Endothelial cell (in vitro differentiated cells): ENCODE results near the gene PDE1C. TPM values are rescaled to one million over a fixed set of nuclear protein-coding genes. Genes with fewer than 3 reads are reported as not detected.

Experiments used
- DNase-seq: peaks from one replicate; pipeline ENCODE4 v3.0.0; 2021; ENCODE audit warnings: low spot score
- H3K27ac Mint-ChIP-seq: one replicate; pipeline ENCODE4 v1.8.0; 2021; ENCODE audit warnings: mixed read lengths, inconsistent platforms; ENCODE audit not compliant: unreplicated experiment
- H3K27me3 Mint-ChIP-seq: one replicate; pipeline ENCODE4 v1.8.0; 2021; ENCODE audit warnings: mild to moderate bottlenecking, moderate library complexity, mixed read lengths, inconsistent platforms; ENCODE audit not compliant: unreplicated experiment
- H3K36me3 Mint-ChIP-seq: one replicate; pipeline ENCODE4 v1.8.0; 2021; ENCODE audit warnings: mild to moderate bottlenecking, low read depth, mixed read lengths, inconsistent platforms; ENCODE audit not compliant: unreplicated experiment
- H3K4me1 Mint-ChIP-seq: one replicate; pipeline ENCODE4 v1.8.0; 2021; ENCODE audit warnings: mild to moderate bottlenecking, mixed read lengths, inconsistent platforms; ENCODE audit not compliant: unreplicated experiment
- H3K4me3 Mint-ChIP-seq: one replicate; pipeline ENCODE4 v1.8.0; 2021; ENCODE audit warnings: mild to moderate bottlenecking, mixed read lengths, inconsistent platforms; ENCODE audit not compliant: unreplicated experiment
- H3K9me3 Mint-ChIP-seq: one replicate; pipeline ENCODE4 v1.8.0; 2021; ENCODE audit warnings: mixed read lengths, inconsistent platforms; ENCODE audit not compliant: unreplicated experiment
- total RNA-seq: library from RNA; stranded (reverse); fragmentation: NEBNext Ultra II Directional; extraction: Animal tissue kit (Norgen Biotek cat#: 25700); gene quantifications from one replicate; pipeline ENCODE4 v1.2.1, GENCODE V29; 2021; ENCODE audit not compliant: unreplicated experiment
- TF ChIP-seq, protein P1 (sequence below): fragments of 200-600 bp; sonication (generic); IDR thresholded peaks from one replicate; pipeline ENCODE4 v1.5.0; 2021; ENCODE audit warnings: antibody characterized with exemption; ENCODE audit not compliant: unreplicated experiment

PDE1C gene
- total RNA-seq, 1 donor from 2014 or later, result 2.9 TPM

DNA sequence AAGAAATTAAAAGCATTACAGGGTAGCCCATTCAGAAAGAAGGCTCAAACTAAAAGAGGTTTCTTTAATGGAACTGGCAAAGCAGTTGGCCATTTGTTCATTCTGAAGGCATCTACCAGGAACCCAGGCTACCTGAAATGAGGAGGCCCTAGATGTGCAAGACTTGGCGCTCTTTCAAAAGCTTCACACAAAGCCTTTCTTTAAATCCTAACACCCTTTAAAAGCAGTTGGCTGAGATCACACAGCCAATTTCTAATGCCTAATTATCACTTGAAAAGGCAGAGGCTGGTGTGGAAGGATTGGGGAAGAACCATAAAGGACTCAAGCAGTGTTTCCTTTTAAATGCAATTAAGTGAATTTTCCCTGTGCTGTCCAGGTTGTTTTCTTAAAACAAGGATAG lies 360.0 kb downstream of the PDE1C start:
- Mint-ChIP-seq H3K4me1 (no peaks in the 10 kb centered on the region), H3K27ac (no peak overlapping the region), H3K36me3 (peaks cover 4% of the 10 kb centered on the region), H3K4me3 (no peak overlapping the region), H3K9me3 (no peaks in the 10 kb centered on the region), H3K27me3 (no peaks in the 10 kb centered on the region)
- no peak for DNase-seq
- TF ChIP-seq, protein P1, sequence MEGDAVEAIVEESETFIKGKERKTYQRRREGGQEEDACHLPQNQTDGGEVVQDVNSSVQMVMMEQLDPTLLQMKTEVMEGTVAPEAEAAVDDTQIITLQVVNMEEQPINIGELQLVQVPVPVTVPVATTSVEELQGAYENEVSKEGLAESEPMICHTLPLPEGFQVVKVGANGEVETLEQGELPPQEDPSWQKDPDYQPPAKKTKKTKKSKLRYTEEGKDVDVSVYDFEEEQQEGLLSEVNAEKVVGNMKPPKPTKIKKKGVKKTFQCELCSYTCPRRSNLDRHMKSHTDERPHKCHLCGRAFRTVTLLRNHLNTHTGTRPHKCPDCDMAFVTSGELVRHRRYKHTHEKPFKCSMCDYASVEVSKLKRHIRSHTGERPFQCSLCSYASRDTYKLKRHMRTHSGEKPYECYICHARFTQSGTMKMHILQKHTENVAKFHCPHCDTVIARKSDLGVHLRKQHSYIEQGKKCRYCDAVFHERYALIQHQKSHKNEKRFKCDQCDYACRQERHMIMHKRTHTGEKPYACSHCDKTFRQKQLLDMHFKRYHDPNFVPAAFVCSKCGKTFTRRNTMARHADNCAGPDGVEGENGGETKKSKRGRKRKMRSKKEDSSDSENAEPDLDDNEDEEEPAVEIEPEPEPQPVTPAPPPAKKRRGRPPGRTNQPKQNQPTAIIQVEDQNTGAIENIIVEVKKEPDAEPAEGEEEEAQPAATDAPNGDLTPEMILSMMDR, result no peak

DNA sequence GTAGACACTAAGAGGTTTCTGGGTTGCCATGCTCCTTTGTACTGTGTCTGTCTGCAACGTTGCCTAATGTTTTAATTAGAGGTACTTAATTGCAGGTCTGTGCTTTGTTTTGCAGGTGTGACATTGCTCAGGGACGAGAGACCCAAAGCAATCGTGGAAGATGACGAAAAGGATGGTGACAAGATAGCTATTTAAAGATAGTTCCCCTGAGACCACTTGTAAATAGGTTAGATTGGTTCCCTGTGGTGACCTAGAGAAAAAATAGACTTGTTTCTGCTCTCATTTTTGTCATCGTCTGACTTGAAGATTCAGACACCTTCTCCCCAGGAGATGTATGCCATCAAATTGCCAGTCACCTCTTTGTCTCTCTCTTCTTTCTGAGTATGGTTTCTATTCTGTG lies 363.1 kb downstream of the PDE1C start:
- no peak for DNase-seq
- TF ChIP-seq, protein P1, result no peak
- Mint-ChIP-seq H3K27me3 (no peaks in the 10 kb centered on the region), H3K4me3 (no peak overlapping the region), H3K36me3 (no peaks in the 10 kb centered on the region), H3K27ac (no peak overlapping the region), H3K9me3 (no peaks in the 10 kb centered on the region), H3K4me1 (no peaks in the 10 kb centered on the region)

DNA sequence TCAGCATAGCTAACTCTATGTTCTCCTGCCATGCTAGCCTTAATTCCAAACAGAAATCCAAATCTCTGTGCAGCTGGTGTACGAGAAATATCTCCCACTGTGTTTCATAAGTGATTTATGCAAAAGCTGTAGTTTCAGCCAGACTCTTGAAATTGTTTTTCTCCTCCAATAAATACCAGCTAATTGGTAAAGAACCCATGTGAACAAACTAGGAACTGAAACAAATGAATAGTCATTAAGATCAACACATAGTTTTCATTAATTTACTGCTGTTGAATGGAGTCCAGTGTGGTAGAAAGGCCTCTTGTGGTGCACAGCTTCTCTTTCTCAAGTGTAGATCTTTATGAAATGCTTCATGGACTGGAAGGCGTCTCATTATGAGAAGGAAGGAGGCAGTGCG lies 364.8 kb downstream of the PDE1C start:
- no peaks in the 10 kb centered on the region for H3K4me1 Mint-ChIP-seq
- DNase-seq, result no peak
- no peaks in the 10 kb centered on the region for H3K36me3 Mint-ChIP-seq
- H3K4me3 Mint-ChIP-seq, result no peak overlapping the region
- TF ChIP-seq, protein P1, result no peak
- no peaks in the 10 kb centered on the region for H3K9me3 Mint-ChIP-seq
- H3K27me3 Mint-ChIP-seq, result no peaks in the 10 kb centered on the region
- H3K27ac Mint-ChIP-seq, result no peak overlapping the region

DNA sequence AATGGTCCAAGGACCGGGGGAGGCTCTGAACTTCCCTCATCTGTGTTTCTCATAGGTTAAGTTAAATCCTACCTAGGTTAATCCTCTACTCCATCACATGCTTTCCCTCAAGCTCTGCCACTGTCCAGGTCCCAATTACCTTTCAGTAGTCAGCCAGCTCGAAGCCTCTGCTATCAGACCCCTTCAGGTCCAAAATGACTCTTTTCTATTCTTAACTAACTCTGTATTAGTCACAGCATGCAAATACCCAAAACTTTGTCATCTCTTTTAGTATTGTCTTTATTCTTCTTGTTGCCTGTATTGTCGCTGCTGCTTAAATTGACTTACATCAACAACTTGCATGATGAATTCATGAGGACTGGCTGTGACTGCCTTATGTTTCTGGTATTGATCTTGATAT lies 367.9 kb downstream of the PDE1C start:
- Mint-ChIP-seq H3K27me3 (no peaks in the 10 kb centered on the region), H3K4me1 (no peaks in the 10 kb centered on the region), H3K9me3 (no peaks in the 10 kb centered on the region), H3K36me3 (no peaks in the 10 kb centered on the region), H3K27ac (no peak overlapping the region), H3K4me3 (no peak overlapping the region)
- TF ChIP-seq, protein P1, result no peak
- no peak for DNase-seq
